HepG2 (cell line): ENCODE data around the gene RTEL1. TPM values are rescaled to one million over a fixed set of nuclear protein-coding genes. Genes with fewer than 3 reads are reported as not detected.

ENCODE experiments used
- ARNT ChIP-seq: fragments of 450-650 bp; IDR thresholded peaks from 2 replicates; pipeline ENCODE4 v1.6.1; 2017
- ELF3 ChIP-seq: IDR thresholded peaks from 2 replicates; pipeline ENCODE4 v1.6.1; 2016; ENCODE audit warnings: missing genetic modification reagents, missing compliant biosample characterization
- GABPB1 ChIP-seq: IDR thresholded peaks from 2 replicates; pipeline ENCODE4 v1.6.1; 2016; ENCODE audit warnings: mild to moderate bottlenecking, missing genetic modification reagents, moderate library complexity, missing compliant biosample characterization
- HOXA3 ChIP-seq: sonication (generic); formaldehyde crosslinking; IDR thresholded peaks from 2 replicates; pipeline ENCODE4 v1.5.0; 2020; ENCODE audit warnings: missing genetic modification reagents
- MTA1 ChIP-seq: sonication (generic); formaldehyde crosslinking; IDR thresholded peaks from 2 replicates; pipeline ENCODE4 v1.4.0; 2020; ENCODE audit warnings: missing genetic modification reagents, mild to moderate bottlenecking, borderline replicate concordance
- MYC ChIP-seq: sonication (generic); formaldehyde crosslinking; IDR thresholded peaks from 2 replicates; pipeline ENCODE4 v1.9.0; 2021; ENCODE audit warnings: missing genetic modification reagents, borderline replicate concordance
- NFATC3 ChIP-seq: sonication (generic); formaldehyde crosslinking; IDR thresholded peaks from 2 replicates; pipeline ENCODE4 v1.5.1; 2020; ENCODE audit warnings: mild to moderate bottlenecking, missing genetic modification reagents
- ONECUT2 ChIP-seq: sonication (generic); formaldehyde crosslinking; IDR thresholded peaks from 2 replicates; pipeline ENCODE4 v1.4.0; 2020; ENCODE audit warnings: missing genetic modification reagents
- PHB2 ChIP-seq: fragments of 450-650 bp; IDR thresholded peaks from 2 replicates; pipeline ENCODE4 v1.6.1; 2018; ENCODE audit not compliant: partially characterized antibody
- POGK ChIP-seq: sonication (generic); formaldehyde crosslinking; conservative IDR thresholded peaks from 2 replicates; pipeline ENCODE4 v1.8.0; 2022; ENCODE audit warnings: mild to moderate bottlenecking, moderate library complexity, missing genetic modification reagents
- RFX1 ChIP-seq: fragments of 450-650 bp; IDR thresholded peaks from 2 replicates; pipeline ENCODE4 v1.6.1; 2017
- TARDBP ChIP-seq: sonication (generic); formaldehyde crosslinking; IDR thresholded peaks from 2 replicates; pipeline ENCODE4 v1.8.0; 2022; ENCODE audit warnings: mild to moderate bottlenecking, missing genetic modification reagents
- TCF7L2 ChIP-seq: IDR thresholded peaks from 2 replicates; pipeline ENCODE4 v1.6.1; 2011; ENCODE audit warnings: mild to moderate bottlenecking, low read depth, low read length, moderate library complexity
- TEF ChIP-seq: sonication (generic); formaldehyde crosslinking; IDR thresholded peaks from 2 replicates; pipeline ENCODE4 v1.5.0; 2020; ENCODE audit warnings: missing genetic modification reagents
- TSC22D2 ChIP-seq: sonication (generic); formaldehyde crosslinking; IDR thresholded peaks from 2 replicates; pipeline ENCODE4 v1.5.1; 2020; ENCODE audit warnings: missing genetic modification reagents, mild to moderate bottlenecking, borderline replicate concordance
- ZFAT ChIP-seq: sonication (generic); formaldehyde crosslinking; conservative IDR thresholded peaks from 2 replicates; pipeline ENCODE4 v1.8.1; 2023; ENCODE audit warnings: missing genetic modification reagents, inconsistent platforms
- ZNF256 ChIP-seq: sonication (generic); formaldehyde crosslinking; conservative IDR thresholded peaks from 2 replicates; pipeline ENCODE4 v1.4.0; 2020; ENCODE audit warnings: missing genetic modification reagents
- ZNF354B ChIP-seq: sonication (generic); formaldehyde crosslinking; IDR thresholded peaks from 2 replicates; pipeline ENCODE4 v1.8.0; 2022; ENCODE audit warnings: mild to moderate bottlenecking, missing genetic modification reagents
- ZNF441 ChIP-seq: sonication (generic); formaldehyde crosslinking; IDR thresholded peaks from 2 replicates; pipeline ENCODE4 v1.7.0; 2021; ENCODE audit warnings: missing genetic modification reagents, borderline replicate concordance
- ZNF557 ChIP-seq: sonication (generic); formaldehyde crosslinking; IDR thresholded peaks from 2 replicates; pipeline ENCODE4 v1.4.0; 2020; ENCODE audit warnings: missing genetic modification reagents
- ZNF761 ChIP-seq: sonication (generic); formaldehyde crosslinking; conservative IDR thresholded peaks from 2 replicates; pipeline ENCODE4 v1.4.0; 2020; ENCODE audit warnings: mild to moderate bottlenecking, missing genetic modification reagents
- ZNF878 ChIP-seq: sonication (generic); formaldehyde crosslinking; IDR thresholded peaks from 2 replicates; pipeline ENCODE4 v1.8.1; 2023; ENCODE audit warnings: mild to moderate bottlenecking, missing genetic modification reagents, moderate library complexity
- polyA plus RNA-seq, 8 experiments: library from polyadenylated mRNA; depleted of rRNA in 3 of 8; stranded (reverse) in 7 of 8; unstranded in 1 of 8; fragments of >200 nt; fragmentation: Illumina TruSeq in 4 of 8; extraction: Trizol in 4 of 8; gene quantifications; 2 replicates each; pipeline versions ENCODE4 v1.2.1 to v1.2.3, GENCODE V29; 2011 to 2016; ENCODE audit warnings: low read depth in 4 of 8, missing spikeins in 1 of 8, mixed read lengths in 1 of 8; ENCODE audit not compliant: insufficient read depth in 1 of 8
- total RNA-seq, 5 experiments: library from RNA; depleted of rRNA; stranded (reverse); fragments of >200 nt; fragmentation: Illumina TruSeq; extraction: Trizol; gene quantifications; 2 replicates each; pipeline ENCODE4 v1.2.3, GENCODE V29; 2016; ENCODE audit warnings: low read depth in 1 of 5
- TF ChIP-seq, protein P1 (sequence below): sonication (generic); formaldehyde crosslinking; IDR thresholded peaks from 2 replicates; pipeline ENCODE4 v1.5.0; 2020; ENCODE audit warnings: mild to moderate bottlenecking, missing genetic modification reagents
- TF ChIP-seq, protein P2 (sequence below): sonication (generic); formaldehyde crosslinking; IDR thresholded peaks from 2 replicates; pipeline ENCODE4 v1.8.1; 2023; ENCODE audit warnings: missing genetic modification reagents, inconsistent platforms, borderline replicate concordance
- TF ChIP-seq, protein P3 (sequence below): sonication (generic); formaldehyde crosslinking; IDR thresholded peaks from 2 replicates; pipeline ENCODE4 v1.4.0; 2020; ENCODE audit warnings: missing genetic modification reagents, low read depth, mild to moderate bottlenecking, borderline replicate concordance

Gene RTEL1
- total and polyA plus RNA-seq, 2 of the 13 experiments (the other 11 are each of a cell fraction or from before 2014, with no cell fraction given): 21.8 to 36.4 TPM

DNA sequence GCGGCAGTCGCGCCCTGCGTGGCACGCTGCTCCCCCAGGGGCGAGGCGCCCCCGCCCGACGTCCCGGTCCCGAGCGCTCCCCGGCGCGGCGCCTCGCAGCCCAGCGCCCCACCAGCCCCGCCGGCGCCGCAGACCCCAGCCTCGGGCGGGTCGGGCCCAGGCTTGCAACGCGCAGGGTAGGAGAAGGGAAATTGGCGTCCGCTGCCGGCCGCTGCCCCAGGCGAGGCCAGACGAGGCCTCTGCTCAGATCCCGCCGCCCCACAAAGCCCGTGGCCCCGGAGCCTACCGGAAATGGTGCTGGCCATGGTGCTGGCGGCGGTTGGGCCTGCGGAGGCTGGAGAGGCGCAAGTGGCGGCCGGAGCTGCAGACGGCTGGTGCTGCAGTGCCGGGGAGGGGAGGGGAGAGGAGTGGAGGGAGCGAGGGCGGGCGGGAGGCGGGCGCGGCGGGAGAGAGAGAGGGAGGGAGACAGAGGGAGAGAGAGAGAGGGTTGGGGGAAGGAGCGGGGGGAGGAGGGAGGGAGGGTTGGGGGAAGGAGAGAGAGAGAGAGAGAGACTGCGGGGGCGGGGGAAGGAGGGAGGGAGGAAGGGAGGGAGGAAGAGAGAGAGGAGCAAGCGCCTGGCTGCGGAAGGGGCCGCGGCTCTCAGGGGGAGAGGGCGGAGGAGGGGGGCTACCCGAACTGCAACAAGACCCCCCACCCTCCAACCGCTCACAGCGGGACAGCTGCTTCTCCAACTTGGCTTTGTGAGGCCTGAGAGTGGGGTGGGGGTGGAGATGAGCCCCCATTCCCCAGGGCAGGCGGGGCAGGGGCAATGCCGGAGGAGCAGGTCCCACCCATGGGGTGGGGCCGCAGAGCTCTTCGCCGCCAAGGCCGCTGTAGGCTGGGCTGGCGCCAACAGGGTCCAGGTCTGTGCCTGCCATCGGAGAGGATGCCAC, 4.8 kb upstream of the RTEL1 start, which contains the start of gene STMN3 (continued):
- TF ChIP-seq POGK (peak; percentile 90), TSC22D2 (CRISPR knock-in tag) (peak; percentile 99), ZNF354B (CRISPR knock-in tag) (no peak), MTA1 (CRISPR knock-in tag) (peak; percentile 60; the same call in 1 of the 2 replicates), ARNT (no peak), NFATC3 (peak; percentile 87; the same call in 1 of the 2 replicates), ZNF878 (peak; percentile 88), ELF3 (CRISPR knock-in tag) (peak; percentile 98), ONECUT2 (peak; percentile 84), ZNF557 (CRISPR knock-in tag) (peak; percentile 99), TCF7L2 (no peak), ZNF256 (CRISPR knock-in tag) (peak; percentile 92), ZNF761 (CRISPR knock-in tag) (peak; percentile 95), HOXA3 (peak; percentile 87), ZFAT (CRISPR knock-in tag) (no peak), MYC (CRISPR knock-in tag) (peak; percentile 84), GABPB1 (CRISPR knock-in tag) (peak; percentile 91), ZNF441 (CRISPR knock-in tag) (peak; percentile 97), TARDBP (CRISPR knock-in tag) (peak; percentile 57; the same call in 1 of the 2 replicates), TEF (CRISPR knock-in tag) (peak; percentile 96), PHB2 (no peak), RFX1 (no peak)
- TF ChIP-seq, protein P1, sequence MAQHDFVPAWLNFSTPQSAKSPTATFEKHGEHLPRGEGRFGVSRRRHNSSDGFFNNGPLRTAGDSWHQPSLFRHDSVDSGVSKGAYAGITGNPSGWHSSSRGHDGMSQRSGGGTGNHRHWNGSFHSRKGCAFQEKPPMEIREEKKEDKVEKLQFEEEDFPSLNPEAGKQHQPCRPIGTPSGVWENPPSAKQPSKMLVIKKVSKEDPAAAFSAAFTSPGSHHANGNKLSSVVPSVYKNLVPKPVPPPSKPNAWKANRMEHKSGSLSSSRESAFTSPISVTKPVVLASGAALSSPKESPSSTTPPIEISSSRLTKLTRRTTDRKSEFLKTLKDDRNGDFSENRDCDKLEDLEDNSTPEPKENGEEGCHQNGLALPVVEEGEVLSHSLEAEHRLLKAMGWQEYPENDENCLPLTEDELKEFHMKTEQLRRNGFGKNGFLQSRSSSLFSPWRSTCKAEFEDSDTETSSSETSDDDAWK (CRISPR knock-in tag): no peak
- TF ChIP-seq, protein P2, sequence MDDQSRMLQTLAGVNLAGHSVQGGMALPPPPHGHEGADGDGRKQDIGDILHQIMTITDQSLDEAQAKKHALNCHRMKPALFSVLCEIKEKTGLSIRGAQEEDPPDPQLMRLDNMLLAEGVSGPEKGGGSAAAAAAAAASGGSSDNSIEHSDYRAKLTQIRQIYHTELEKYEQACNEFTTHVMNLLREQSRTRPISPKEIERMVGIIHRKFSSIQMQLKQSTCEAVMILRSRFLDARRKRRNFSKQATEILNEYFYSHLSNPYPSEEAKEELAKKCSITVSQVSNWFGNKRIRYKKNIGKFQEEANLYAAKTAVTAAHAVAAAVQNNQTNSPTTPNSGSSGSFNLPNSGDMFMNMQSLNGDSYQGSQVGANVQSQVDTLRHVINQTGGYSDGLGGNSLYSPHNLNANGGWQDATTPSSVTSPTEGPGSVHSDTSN (CRISPR knock-in tag): peak; percentile 94; the same call in 1 of the 2 replicates
- TF ChIP-seq, protein P3, sequence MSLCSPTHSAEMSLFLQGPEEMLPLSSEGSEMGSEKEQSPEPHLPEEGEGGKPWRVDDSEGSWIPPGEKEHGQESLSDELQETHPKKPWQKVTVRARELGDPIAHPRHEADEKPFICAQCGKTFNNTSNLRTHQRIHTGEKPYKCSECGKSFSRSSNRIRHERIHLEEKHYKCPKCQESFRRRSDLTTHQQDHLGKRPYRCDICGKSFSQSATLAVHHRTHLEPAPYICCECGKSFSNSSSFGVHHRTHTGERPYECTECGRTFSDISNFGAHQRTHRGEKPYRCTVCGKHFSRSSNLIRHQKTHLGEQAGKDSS: peak; percentile 97
